Islet of Langerhans (tissue), 1 donor: ENCODE results near the gene MED13L.
"Not testable (repeated sequence)": the region's sequence is repeated elsewhere in the genome, so short reads cannot be mapped to it uniquely, and the experiment has no call there.

Experiments used
- FAIRE-seq: peaks from one replicate; lab custom pipeline; 2011; peaks lifted over from hg19 to GRCh38; lab: Jason Lieb, UNC

The MED13L gene

DNA sequence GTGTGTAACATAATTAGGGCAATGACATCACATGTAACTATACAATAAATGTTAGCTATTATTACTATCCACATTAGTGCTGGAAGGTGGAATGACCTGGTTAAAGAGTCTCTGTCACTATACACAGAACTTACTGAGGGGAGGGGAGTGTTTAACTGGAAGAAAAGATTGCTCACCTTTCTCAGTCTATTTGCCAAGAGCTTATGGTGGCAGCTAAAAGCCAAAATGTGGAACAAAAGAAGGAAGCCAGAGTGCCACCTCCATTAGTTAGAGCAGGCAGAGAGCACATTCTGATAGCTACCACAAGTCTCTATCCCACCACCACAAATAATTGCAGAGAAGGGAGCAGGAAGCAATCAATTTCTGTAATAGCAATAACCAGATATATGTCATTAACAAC, 124.4 kb downstream of the MED13L start:
- FAIRE-seq: no peak

DNA sequence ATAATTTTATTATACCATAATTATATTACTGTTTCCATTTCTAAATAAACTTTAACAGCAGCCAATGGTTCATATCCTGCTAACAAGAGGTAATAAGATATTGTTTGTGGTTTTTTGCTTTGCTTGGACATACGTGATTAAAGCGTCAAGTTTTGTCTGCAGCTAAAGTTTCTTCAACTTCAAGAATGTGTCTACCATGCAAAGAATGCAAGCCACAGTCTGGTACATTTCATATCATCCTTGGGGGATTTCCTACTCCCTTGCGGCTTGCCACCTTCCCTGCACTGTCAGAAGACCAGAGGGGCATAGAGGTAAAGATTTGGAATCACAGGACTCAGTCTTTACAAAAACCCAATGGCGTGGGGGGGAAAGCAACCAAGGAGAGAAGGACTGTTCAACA, 125.2 kb downstream of the MED13L start:
- no peak for FAIRE-seq

DNA sequence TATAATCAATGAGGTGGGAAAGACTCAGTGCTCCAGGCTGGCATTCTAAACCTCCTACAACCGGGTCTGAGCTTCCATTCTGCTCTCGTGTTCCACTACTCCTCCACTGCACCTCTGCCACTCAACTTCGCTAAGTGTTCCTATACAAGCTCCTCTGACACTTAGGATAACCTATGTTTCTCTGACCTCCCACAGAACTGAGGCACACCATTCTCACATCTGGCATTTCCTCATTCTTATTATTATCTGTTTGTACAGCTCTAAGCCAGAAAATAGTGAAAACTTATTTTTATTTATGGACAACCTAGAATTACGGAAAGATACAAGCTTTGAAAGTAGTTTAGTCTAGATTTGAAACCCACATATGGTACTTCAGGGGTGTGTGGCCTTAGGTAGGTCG, 127.0 kb downstream of the MED13L start:
- no peak for FAIRE-seq

DNA sequence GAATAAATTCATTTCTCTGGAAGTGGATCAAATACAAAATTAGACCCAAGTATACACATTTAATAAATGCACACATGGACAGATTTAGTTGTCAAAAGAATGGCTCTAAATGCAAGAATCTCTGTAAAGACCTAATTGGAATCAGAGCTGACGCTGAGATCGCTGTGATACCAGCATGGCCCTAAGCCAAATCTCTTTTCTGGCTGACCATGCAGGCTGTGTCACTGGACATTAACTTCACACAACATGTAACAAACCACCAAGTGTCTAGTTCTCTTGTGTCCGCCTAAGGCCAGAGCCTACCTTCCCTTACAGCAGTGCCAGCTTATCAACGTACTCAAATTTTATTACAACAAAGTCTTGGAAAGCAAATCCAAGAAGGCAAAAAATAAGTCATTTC, 127.5 kb downstream of the MED13L start:
- FAIRE-seq: peak; percentile 66

DNA sequence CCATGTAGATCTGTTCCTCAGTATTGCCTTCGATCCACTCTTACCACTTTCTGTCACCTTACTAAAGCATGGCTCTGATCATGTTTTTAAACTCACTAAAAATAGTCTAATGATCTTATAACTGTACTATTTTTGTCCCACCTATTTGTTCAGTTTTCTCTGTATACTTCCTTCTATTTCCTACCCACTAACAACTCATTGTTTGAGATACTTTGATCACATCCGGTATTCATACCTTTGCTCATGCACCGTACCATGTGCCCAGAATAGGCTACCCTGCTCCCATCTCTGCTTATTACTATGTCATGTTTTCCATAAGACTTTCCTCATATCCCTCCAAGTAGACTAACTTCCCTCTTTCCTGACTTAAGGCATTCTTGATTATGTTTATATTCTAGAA, 128.6 kb downstream of the MED13L start:
- FAIRE-seq: peak; percentile 75

DNA sequence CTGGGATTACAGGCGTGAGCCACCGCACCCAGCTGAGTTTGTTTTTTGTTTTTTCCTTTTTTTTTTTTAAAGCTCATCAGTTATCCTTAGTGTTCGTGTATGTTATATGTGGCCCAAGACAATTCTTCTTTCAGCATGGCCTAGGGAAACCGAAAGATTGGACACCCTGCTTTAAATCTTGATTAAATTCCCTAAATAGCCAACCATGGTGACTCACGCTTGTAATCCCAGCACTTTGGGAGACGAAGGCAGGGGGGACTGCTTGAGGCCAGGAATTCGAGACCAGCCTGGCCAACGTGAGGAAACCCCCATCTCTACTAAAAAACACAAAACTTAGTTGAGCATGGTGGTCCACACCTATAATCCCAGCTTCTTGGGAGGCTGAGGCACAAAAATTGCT, 131.1 kb downstream of the MED13L start:
- no peak for FAIRE-seq

DNA sequence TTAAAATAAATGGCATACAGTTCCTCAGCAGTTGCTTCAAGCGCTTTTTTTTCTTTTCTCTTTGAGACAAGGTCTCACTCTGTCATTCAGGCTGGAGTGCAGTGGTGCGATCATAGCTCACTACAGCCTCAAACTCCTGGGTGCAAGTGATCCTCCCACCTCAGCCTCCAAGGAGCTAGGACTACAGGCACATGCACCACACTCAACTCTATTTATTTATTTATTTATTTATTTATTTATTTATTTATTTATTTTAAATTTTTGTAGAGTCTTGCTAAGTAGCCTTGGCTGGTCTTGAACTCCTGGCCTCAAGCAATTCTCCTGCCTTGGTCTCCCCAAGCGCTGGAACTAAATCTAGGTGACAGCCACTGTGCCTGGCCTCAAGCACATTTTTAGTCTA, 132.0 kb downstream of the MED13L start:
- no peak for FAIRE-seq

DNA sequence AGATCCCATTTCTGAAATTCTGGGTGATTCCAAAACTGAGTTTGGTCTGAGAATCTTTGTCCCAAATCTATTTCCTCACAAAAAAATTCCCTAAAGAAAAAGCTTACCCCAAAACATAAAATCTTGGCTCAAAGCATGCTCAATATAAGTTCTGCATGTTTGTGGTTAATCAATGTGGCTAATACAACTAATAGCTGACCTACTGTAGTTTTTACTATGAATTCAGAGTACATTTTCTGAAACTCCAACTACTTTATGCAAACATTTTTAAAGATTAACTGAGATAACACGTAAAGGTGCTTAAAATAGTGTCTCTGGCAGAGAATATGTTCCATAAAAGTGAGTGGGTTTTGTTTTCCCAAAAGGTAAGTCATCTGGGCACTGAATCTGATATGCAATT, 133.1 kb downstream of the MED13L start:
- FAIRE-seq: no peak

DNA sequence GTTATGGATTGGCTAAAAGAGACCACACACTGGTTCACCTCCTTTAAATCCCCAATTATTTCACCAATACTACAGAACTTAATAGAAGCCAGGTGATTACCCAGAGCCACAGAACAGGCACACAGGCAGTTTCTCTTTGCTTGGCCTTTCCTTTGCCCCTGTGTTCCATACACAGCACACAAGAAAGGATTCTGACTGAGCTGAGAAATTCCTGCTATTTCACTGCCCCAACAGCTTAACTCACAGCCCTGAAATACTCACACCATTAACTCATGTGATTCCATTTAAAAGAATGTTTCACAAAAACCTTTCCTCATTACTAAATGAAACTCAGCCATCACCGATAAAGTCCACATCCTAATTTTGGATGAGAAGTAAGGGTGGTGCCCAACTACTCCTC, 133.6 kb downstream of the MED13L start:
- no peak for FAIRE-seq

DNA sequence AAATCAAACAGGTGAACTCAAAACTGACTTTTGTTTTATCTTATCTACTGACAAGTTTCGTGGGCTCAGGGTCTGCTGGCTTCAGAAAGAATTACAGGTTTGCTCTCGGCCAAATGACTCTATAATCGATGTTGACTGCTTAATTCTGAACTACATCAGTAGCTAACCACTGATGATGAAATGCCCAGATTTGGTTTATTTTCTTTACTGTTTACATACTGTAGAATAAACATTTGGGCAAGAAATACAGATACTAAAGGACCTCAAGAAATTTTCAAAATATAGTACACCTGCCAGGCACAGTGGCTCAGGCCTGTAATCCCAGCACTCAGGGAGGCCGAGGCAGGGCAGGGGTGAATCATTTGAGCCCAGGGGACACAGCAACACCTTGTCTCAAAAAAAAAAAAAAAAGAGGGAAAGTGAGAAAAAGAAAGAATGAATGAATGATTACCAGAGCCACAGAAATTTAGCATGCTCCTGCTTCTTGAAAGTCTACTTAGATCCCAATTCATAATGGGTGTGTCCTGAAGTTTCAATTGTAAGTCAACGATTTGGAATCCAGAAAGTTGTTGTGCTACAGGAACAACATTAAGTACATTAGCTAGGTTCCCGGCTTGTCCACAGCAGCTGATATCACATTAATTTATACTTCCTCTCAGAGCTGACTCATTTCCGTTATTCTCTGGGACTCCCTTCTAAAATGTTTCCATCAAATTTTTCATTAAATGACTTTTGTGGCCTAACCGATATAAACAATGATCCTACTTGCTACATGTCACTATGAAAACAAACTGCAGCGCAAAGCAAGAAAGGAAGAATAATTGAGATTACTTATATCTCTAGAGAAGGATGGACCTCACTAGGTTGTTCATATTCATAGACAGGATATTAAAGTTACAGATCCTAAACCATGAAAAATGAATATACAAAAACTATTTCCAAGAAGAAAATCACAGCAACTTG, 134.3 kb downstream of the MED13L start:
- FAIRE-seq: peak; percentile 51

DNA sequence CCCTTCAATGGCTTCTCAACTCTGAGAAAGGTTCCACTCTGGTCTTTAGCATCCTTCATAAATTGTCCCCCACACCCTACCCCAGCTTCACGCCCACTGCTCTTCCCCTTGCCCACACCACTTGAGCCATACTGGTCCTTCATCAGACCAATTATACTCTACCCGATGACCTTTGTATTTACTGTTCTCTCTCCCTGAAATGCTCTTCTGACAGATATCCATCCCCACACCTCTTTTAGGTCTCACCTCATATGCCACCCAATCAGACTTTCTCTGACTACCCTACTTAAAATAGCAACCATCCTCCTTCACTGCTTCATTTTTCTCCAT, 135.7 kb downstream of the MED13L start:
- no peak for FAIRE-seq

DNA sequence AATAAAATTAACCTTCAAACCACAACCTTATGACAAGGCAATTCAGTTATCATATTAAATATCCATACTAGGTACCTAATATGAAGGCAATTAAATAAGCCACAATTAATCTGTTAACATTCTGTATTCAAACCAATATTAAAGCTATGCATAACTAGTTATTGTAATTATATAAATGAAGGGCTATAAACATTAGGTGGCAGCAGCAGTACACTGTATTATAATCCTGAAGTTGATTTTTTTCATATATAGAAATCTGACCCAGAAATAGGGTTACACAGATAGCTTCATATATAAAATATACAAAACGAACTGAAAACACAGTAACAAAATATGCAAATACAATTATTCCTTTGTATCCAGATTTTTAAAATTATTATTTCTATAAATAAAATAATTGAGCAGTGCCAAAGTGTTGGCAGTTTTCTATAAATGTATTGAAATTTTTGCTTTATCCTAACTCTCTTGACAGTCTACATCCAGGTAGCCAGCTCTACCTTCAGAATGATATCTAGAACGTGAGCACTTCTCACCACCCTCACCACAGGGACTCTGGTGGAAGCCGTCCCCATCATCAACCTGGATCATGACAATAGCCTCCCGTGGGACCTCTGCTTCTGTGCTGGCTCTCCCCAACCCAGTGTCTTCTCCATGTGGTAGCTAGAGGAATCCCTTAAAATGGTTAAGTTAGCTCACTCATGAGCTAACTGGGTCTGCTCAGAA, 136.2 kb downstream of the MED13L start:
- FAIRE-seq: peak; percentile 91

DNA sequence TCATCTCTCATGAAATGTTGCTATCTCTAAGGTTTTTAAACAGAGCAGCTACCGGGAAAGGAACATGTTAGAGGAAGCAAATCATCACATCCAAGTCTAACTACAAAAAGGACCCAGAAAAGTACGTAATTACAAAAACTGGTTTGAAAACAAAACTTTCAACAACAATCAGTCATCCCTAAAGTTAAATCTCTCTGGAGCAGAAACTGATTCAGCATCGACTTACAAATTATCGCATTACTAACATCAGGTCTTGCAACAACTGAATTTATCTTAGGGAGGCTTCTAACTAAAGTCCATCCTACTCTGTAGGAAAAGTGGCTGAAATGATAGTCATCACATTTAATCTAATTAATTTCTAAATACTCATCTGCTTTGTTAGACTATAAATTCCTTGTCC, 137.0 kb downstream of the MED13L start:
- FAIRE-seq: peak; percentile 27

DNA sequence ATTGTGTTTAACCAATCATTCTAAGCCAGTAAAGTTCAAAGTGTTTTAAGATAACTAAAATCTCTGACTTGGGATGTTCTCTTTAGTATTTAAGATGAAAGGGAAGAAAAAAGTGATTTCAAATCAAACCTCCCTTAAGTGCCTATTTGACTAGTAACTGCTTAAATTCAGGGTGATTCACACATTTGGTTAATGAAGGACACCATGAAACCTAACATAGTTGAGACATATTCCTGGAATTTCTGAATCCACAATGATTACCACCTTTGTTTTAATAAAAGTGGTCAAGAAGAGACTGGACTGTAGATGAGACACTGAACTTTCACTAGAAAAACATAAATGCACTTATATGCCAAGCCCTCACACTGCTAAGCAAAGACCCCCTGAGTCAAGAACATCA, 138.7 kb downstream of the MED13L start:
- no peak for FAIRE-seq

DNA sequence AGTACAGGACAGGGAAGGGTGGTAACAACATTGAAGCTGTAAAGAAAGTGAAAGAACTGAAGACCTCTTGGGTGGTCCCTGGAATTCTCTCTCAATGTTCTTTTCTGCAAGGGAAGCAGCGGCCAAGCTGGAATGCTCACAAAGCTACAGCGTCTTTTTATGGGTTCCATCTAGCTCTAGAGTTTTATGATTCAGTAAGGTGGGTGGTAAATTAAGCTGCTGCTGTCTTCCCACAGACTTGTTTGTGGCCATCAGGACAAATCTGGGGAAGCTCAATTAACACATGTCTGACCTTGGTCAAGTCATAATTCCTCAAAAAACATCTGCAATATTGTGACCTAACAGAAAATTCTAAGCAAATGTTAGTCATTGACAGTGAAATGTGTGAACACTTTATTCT, 139.1 kb downstream of the MED13L start:
- no peak for FAIRE-seq

DNA sequence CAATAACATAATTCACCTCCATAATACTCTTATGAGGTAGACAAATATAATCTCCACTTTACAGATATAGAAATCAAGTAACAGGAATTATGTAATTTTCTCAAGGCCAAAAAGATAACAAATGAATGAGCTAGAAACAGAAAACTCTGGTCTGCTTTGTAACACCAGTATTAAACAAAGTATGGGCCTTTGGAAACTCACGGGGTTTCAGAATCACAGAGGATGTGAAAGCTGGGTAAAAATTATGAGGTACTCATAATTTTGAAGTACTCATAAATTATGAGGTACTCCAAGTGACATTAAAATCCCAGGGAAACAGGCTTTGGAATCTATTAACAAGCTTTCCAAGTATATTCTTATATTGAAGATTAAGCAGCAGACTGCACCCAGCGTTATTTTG, 140.2 kb downstream of the MED13L start:
- no peak for FAIRE-seq

DNA sequence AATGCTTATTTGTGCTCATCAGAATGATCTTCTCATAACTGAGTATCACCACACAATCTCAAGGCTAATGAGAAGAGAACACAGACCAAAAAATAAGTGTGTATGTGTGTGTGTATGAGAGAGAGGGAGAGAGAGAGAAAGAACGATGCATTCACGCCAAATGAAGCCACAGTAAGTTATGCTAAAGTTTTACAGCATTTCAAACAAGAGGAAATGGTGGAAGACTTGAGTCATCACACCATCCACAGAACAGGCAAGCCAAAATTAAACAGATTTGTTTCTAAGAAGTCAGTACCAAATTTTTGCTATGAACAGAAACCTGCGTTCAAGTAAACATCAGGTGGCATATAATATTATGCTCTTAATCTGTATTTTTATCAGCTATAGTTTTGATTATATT, 141.2 kb downstream of the MED13L start:
- no peak for FAIRE-seq

DNA sequence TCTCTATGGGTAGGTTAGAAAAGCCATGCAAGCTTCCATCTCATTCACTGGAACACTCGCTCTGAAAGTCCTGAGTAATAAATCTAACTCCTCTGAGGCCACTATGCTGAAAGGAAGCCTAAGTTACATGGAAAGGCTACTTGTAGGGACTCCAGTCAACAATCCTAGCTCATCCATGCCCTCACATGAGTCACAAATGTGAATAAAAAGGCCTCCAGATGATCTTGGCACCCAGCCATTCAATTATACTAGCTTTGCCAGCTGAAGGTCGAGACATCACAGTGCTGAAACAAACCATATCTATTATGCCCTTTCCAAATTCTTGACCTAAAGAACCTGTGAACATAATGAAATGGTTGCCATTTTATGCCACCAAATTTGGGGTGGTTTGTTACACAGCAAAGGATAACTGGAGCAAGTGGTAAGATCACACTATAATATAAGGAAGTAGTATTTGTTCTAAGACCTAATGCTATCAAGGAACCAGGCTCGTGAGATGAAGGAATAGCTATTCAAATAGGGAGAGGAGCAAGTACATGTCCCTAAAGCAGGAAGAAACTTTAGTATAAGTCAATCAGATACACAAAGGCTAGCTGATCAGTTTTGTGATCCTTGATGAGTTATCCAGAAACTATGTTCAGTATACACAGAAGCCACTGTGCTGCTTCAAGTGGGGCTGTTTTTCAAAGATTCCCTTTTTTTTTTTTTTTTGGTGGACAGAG, 142.1 kb downstream of the MED13L start:
- FAIRE-seq: no peak

DNA sequence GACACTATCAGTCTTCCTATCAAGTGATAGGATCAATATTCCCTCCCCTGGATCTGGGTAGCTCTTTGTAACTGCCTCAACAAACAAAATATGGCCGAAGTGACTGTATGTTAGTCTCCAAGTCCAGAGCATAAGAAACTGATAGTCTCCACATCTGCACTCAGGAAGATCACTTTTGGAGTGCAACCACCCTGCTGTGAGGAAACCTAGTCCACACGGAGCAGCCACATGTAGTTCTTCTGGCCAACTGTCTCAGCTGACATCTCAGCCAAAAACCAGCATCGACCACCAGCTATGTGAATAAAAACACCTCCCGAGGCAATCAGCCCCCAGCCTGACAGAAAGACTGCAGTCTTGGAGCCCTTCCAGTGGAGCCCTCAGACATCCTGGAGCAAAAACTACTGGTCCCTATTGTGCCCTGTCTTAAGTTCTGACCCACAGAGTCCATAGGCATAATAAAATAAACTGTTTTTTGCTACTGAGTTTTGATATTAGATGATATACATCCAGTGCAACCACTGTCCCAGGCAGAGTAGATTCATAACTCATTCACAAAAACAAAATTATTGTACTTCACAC, 143.8 kb downstream of the MED13L start:
- no peak for FAIRE-seq

DNA sequence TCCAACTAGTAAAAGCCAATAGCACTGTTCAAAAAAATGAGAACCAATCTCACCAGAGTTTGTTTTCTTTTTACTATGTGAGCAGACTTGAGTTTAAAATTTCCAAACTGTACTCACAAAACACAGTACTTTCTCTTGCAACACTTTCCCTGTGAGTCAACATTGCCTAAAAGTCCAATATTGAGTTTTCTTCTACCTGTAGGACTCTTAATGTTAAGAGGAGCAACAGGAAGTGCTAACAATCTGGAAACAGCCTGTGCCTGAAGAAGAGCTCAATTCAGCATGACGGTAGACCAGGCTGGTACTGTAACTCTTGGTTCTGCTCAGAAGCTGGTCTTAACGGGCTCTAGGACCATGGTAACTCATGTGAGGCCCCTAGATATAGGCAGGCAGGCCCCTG, 144.3 kb downstream of the MED13L start:
- no peak for FAIRE-seq

DNA sequence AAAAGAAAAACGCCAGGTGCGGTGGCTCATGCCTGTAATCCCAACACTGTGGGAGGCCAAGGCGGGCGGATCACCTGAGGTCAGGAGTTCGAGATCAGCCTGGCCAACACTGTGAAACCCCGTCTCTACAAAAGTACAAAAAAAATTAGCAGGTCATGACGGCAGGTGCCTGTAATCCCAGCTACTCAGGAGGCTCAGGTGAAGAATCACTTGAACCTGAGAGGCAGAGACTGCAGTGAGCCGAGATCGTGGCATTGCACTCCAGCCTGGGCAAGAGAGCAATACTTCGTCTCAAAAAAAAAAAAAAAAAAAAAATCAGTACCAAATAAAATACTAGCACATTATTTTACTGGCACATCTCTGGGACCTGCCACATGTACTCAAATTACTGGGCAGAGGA, 145.5 kb downstream of the MED13L start:
- FAIRE-seq: not testable (repeated sequence)

DNA sequence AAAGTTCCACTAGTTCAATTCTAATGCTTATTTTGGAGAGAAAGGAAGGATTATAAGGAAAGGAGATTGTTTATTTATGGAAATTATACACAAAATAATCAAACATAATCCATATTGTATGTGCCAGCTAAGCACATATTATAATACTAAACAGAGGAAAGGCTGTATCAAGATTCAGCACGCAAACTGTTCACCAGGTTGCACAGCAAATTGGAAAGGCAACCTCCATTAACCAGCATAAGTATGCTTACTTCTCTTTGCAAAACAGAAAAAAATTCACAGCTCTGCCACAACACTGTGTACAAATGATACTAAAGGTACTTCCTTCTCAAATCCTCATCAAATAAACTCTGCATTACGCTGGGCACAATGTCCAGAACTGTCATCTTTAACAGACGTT, 146.3 kb downstream of the MED13L start:
- FAIRE-seq: no peak

DNA sequence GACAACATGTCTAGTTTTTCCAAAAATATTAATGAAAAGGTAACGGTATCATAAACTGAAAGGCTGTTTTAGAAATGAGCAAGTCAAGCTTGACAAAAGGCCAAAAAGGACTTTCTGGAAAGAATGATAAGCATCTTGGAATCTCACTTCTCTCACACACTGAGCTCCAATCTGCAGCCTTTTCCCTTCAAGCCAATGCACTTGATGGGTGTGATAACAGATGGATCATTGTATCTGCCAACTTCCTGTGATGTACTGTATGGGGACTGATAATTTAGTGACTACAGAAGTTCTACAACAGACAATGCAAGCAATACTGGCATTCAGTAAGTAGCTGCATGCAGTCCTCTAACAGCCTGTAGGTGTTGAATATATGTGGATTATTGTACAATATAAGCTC, 147.1 kb downstream of the MED13L start:
- FAIRE-seq: no peak
